Activated CD8-positive, alpha-beta T cell treated with anti-CD3 and anti-CD28 coated beads for 36 hours (primary cell): ENCODE measurements around the gene PIP5K1C. TPM values are rescaled to one million over a fixed set of nuclear protein-coding genes. Genes with fewer than 3 reads are reported as not detected.

Experiments
- ATAC-seq: fragments of 200-7000 bp; cut with Tn5 transposase; one replicate; pipeline ENCODE4 v1.10.0; 2021; ENCODE audit warnings: mild to moderate bottlenecking, moderate library complexity
- CTCF ChIA-PET: fragments of 350-600 bp; sonication (Branson Sonifier 250); formaldehyde crosslinking; loops from one replicate; lab custom pipeline; 2021; ENCODE audit warnings: antibody characterized with exemption; lab: Charles Lee
- POLR2A ChIA-PET: fragments of 350-600 bp; sonication (Branson Sonifier 250); formaldehyde crosslinking; loops from one replicate; lab custom pipeline; 2021; ENCODE audit warnings: antibody characterized with exemption; lab: Charles Lee
- DNase-seq: peaks from one replicate; pipeline ENCODE4 v3.0.0-alpha.2; 2020
- H3K27ac Mint-ChIP-seq: one replicate; pipeline ENCODE4 v1.8.0; 2021; ENCODE audit warnings: mild to moderate bottlenecking, mixed read lengths
- H3K27me3 Mint-ChIP-seq: one replicate; pipeline ENCODE4 v1.8.0; 2021; ENCODE audit warnings: mixed read lengths
- H3K36me3 Mint-ChIP-seq: one replicate; pipeline ENCODE4 v1.8.0; 2021; ENCODE audit warnings: low read depth, mixed read lengths
- H3K4me1 Mint-ChIP-seq: one replicate; pipeline ENCODE4 v1.8.0; 2021; ENCODE audit warnings: low read depth, mixed read lengths
- H3K4me3 Mint-ChIP-seq: one replicate; pipeline ENCODE4 v1.8.0; 2021; ENCODE audit warnings: mild to moderate bottlenecking, moderate library complexity, mixed read lengths
- H3K9me3 Mint-ChIP-seq: one replicate; pipeline ENCODE4 v1.8.0; 2021; ENCODE audit warnings: mixed read lengths
- intact Hi-C: fragments of 100-400 bp; cut with micrococcal nuclease; formaldehyde crosslinking; loops from one replicate; pipeline ENCODE4 v1.10.0; 2022
- total RNA-seq, 2 experiments: library from RNA; stranded (reverse); gene quantifications; one replicate each; pipeline ENCODE4 v1.2.3, GENCODE V29; 2021
- TF ChIP-seq, protein P1 (sequence below): fragments of 200-600 bp; IDR thresholded peaks from one replicate; pipeline ENCODE4 v1.8.0; 2022; ENCODE audit warnings: antibody characterized with exemption, mild to moderate bottlenecking

Gene PIP5K1C
- total RNA-seq, 2 experiments from 2014 or later, result 20.4 to 22.2 TPM

DNA sequence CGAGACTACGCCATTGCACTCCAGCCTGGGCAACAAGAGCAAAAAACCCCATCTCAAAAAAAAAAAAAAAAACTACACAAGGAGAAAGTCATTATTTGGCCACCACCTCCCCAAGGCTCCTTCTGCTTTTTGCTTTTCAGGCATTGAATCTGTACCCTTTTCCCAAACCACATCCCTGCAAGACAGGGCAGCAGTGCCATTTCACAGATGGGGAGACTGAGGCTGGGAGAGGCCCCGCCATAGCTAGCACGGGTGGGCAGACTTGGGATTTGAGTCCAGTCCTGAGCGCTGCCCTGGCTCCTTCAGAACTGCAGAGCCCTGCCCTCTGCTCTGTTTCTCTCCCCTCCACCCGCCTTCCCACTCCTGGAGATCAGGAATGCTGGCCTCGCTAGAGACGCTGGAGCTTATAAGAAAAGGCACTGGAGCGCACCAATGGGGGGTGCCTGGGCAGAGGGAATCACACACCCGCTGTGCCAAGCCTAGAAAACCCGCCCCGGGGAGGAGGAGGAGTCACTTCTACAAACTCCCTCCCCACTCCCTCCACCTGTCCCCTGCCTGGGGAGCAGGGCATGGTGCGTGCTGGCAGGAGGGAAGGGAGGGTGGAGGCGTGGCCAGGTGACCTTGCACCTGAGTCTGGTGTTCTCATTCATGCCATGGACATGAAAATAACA, 25.5 kb upstream of the PIP5K1C start:
- intact Hi-C loops, result no loop called here
- H3K36me3 Mint-ChIP-seq, result no peaks in the 10 kb centered on the region
- H3K27me3 Mint-ChIP-seq, result peaks cover 9% of the 10 kb centered on the region
- CTCF ChIA-PET, result interaction anchor here (0.6 kb wide), 1 partner anchor 74 kb away, joined by 3 read pairs; no protein-coding TSS in a partner anchor
- no peak for DNase-seq
- no peak for ATAC-seq
- H3K4me3 Mint-ChIP-seq, result no peak overlapping the region
- no peak overlapping the region for H3K27ac Mint-ChIP-seq
- no peaks in the 10 kb centered on the region for H3K9me3 Mint-ChIP-seq
- POLR2A ChIA-PET, result interaction anchor here (0.7 kb wide), 1 partner anchor 58 kb away, joined by 4 read pairs; no protein-coding TSS in a partner anchor
- TF ChIP-seq, protein P1, sequence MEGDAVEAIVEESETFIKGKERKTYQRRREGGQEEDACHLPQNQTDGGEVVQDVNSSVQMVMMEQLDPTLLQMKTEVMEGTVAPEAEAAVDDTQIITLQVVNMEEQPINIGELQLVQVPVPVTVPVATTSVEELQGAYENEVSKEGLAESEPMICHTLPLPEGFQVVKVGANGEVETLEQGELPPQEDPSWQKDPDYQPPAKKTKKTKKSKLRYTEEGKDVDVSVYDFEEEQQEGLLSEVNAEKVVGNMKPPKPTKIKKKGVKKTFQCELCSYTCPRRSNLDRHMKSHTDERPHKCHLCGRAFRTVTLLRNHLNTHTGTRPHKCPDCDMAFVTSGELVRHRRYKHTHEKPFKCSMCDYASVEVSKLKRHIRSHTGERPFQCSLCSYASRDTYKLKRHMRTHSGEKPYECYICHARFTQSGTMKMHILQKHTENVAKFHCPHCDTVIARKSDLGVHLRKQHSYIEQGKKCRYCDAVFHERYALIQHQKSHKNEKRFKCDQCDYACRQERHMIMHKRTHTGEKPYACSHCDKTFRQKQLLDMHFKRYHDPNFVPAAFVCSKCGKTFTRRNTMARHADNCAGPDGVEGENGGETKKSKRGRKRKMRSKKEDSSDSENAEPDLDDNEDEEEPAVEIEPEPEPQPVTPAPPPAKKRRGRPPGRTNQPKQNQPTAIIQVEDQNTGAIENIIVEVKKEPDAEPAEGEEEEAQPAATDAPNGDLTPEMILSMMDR, result no peak
- peaks cover 6% of the 10 kb centered on the region for H3K4me1 Mint-ChIP-seq

- ChIA-PET POLR2A (interaction anchor here (0.7 kb wide), 1 partner anchor 58 kb away, joined by 4 read pairs; no protein-coding TSS in a partner anchor), CTCF (interaction anchor here (0.6 kb wide), 1 partner anchor 34 kb away, joined by 3 read pairs; no protein-coding TSS in a partner anchor)
- Mint-ChIP-seq H3K36me3 (no peaks in the 10 kb centered on the region), H3K27ac (no peak overlapping the region), H3K4me3 (no peak overlapping the region), H3K9me3 (no peaks in the 10 kb centered on the region), H3K4me1 (peaks cover 6% of the 10 kb centered on the region), H3K27me3 (peaks cover 9% of the 10 kb centered on the region)
- TF ChIP-seq, protein P1, result no peak
- no peak for DNase-seq
- intact Hi-C loops, result no loop called here
- ATAC-seq, result no peak
Measured at GRCh38 chr19:3725121-3725520, 24.9 kb upstream of the PIP5K1C start.

- CTCF ChIA-PET, result interaction anchor here (1.3 kb wide), 1 partner anchor 17 kb away, joined by 3 read pairs; no protein-coding TSS in a partner anchor
- H3K4me1 Mint-ChIP-seq, result peaks cover 6% of the 10 kb centered on the region
- H3K36me3 Mint-ChIP-seq, result no peaks in the 10 kb centered on the region
- TF ChIP-seq, protein P1, result no peak
- H3K27me3 Mint-ChIP-seq, result peaks cover 13% of the 10 kb centered on the region
- DNase-seq, result no peak
- no peak for ATAC-seq
- intact Hi-C loops, result no loop called here
- no peaks in the 10 kb centered on the region for H3K9me3 Mint-ChIP-seq
- no peak overlapping the region for H3K27ac Mint-ChIP-seq
- no peak overlapping the region for H3K4me3 Mint-ChIP-seq
- POLR2A ChIA-PET, result no interaction called here
Measured at GRCh38 chr19:3723883-3724282, 23.6 kb upstream of the PIP5K1C start.

DNA sequence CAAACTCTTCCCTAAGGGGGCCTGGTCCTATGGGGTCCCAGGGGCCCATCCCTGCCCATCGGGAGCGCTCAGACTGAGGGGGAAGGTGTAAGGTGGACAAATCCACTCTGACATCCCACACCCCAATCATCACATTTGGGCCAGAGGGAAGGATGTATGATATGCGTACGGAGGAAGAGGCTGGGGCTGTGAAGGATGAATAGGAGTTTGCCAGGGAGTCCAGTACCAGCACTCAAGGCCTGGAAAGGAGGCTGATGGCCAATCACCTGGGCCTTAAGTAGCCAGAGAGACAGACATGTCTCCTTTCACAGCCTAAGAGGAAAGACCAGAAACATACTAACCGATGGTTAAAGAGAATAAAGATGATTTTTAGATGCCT, 22.8 kb upstream of the PIP5K1C start:
- H3K4me1 Mint-ChIP-seq, result peaks cover 6% of the 10 kb centered on the region
- H3K27me3 Mint-ChIP-seq, result peaks cover 13% of the 10 kb centered on the region
- ChIA-PET POLR2A (no interaction called here), CTCF (interaction anchor here (1.2 to 1.3 kb wide), 2 partner anchors 16 to 99 kb away, joined by 3 read pairs; no protein-coding TSS in a partner anchor)
- ATAC-seq, result no peak
- no peak overlapping the region for H3K4me3 Mint-ChIP-seq
- TF ChIP-seq, protein P1, result no peak
- intact Hi-C loops, result no loop called here
- DNase-seq, result no peak
- no peak overlapping the region for H3K27ac Mint-ChIP-seq
- no peaks in the 10 kb centered on the region for H3K36me3 Mint-ChIP-seq
- no peaks in the 10 kb centered on the region for H3K9me3 Mint-ChIP-seq
